ENCODE measurements around the gene TEX36.
"Not testable (repeated sequence)": the region's sequence is repeated elsewhere in the genome, so short reads cannot be mapped to it uniquely, and the experiment has no call there.

Gene TEX36

DNA sequence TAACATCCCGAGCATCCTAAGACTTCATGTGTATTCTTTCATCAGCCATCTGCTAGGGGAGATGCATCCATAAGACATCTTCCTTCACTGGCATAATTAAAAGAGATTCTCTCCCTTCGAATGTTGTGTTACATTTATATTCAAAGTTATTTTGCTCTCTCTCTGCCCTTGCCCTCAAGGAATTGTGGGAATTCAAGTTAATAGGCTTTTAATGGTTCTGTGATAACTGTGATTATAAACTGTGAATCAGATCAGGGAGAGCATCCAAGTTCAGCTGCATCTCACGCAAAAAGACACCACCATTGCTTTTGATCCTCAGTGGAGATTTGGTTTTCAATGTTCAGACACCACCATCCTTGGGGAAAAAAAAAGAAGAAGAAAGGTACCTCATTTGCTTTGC, 9.2 kb upstream of the TEX36 start:
- DNase-seq (ENCODE audit: low read depth): no peak

GRCh38 chr10:125691160-125691981, 8.4 kb upstream of the TEX36 start:
- DNase-seq (ENCODE audit: low read depth): no peak

GRCh38 chr10:125689955-125690569, 7.1 kb upstream of the TEX36 start:
- DNase-seq (ENCODE audit: low read depth): no peak

DNA sequence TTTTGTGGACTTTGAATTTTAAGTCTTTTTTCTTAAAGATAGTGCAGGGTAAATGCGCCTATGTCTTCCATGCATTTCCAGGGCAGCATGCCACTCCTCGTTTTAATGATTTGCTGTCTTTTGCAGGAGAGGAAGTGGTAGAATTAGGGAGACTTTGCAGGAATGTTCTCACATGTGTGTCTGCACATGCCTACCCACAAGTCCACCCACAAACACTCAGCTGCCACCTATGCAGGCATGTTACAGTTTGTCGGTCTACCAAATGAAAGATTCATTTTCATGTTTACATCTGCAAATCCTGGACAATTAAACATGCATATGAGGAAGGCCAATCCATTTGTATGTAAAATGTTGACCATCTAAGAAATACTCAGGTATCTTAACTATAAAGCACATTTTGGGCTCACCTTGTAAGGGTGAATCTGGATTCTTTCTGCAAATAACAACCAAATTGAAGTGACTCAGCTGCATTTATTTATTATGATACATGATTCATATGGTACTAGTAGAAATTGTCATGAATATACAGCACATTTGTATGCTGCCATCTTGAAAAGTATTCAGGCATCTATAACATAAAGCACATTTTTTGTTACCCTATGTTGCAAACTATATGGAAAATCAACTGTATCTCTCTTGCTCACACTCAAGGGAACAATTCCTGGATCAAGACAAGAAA, 4.7 kb upstream of the TEX36 start:
- no peak for DNase-seq (ENCODE audit: low read depth)

- no peak for DNase-seq (ENCODE audit: low read depth)
Measured at GRCh38 chr10:125684581-125684980, 1.6 kb upstream of the TEX36 start.

DNA sequence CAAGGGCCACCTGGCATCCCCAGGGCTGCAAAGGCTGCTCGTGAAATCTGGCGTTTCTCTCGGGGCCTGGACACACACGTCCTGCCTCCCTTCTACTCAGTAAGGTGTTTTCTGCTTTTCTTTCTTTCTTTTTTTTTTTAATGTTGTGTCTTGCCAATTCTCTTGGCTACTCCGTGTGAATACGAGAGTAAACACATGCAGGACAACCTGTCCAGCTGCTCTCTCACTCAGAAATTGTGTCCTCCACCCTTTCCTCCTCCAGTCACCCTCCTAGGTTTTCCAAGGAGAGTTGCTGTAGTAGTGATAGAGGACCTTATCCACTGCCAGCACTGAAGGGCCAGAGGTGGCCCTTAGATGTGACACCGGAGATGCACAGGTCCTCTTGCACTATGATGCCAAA, 858 bp upstream of the TEX36 start:
- no peak for DNase-seq (ENCODE audit: low read depth)

GRCh38 chr10:125679436-125679835, 3.5 kb downstream of the TEX36 start:
- no peak for DNase-seq (ENCODE audit: low read depth)

DNA sequence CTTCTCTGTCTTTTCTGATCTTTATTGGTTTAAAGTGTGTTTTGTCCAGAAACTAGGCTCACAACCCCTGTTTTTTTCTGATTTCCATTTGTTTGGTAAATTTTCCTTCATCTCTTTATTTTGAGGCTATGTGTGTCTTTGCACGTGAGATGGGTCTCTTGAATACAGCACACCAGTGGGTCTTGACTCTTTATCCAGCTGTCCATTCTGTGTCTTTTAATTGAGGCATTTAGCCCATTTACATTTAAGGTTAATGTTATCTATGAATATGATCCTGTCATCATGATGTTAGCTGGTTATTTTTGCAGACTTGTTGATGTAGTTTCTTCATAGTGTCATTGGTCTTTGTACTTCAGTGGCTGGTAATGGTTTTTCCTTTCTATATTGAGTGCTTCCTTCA, 10.1 kb downstream of the TEX36 start:
- no peak for DNase-seq (ENCODE audit: low read depth)

DNA sequence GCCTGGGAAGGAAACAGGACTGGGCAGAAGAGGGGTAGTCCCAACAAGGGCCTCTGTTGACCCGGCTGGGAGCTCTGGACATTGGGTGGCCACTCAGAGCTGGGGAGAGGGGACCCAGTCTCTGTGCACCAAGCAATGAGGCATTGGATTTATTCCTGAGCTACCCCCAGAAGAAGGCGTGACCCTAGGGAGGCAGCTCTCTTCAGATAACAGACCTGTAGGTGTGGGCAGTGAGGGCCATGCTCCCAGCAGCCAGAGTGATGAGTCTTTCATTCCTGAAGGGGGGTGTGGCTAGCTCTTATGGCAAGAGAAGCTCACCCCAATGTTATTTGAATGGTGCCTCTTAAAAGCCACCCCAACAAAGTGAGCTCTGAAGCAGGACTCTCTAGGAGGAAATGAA, 20.4 kb downstream of the TEX36 start:
- DNase-seq (ENCODE audit: low read depth): no peak

DNA sequence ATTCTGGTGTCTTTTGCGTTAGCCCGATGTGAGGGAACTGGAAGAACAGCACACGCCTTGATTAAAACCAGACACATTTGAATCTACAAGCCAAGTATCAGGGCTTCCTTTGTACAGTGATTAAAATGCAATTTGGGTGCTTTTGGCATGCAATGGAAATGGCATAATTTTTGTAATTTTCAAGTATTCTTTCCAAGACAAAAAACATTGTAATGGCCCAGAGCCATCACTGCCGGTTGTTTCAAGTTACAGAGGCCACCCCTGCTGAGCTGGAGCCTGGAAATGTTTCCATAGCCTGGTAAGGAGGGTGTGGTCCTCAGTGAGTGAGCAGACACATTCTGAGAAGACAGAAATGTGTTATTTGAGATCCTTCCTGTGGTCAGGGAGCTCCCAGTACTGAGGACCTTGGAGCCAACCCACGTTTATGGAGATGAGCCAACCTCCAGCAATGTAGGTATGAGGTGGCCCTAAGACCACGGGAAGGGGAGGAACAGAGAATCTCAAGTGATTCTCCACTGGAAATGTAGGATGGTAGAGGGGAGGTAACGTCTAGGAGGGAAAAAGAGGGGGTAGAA, 20.9 kb downstream of the TEX36 start:
- no peak for DNase-seq (ENCODE audit: low read depth)

DNA sequence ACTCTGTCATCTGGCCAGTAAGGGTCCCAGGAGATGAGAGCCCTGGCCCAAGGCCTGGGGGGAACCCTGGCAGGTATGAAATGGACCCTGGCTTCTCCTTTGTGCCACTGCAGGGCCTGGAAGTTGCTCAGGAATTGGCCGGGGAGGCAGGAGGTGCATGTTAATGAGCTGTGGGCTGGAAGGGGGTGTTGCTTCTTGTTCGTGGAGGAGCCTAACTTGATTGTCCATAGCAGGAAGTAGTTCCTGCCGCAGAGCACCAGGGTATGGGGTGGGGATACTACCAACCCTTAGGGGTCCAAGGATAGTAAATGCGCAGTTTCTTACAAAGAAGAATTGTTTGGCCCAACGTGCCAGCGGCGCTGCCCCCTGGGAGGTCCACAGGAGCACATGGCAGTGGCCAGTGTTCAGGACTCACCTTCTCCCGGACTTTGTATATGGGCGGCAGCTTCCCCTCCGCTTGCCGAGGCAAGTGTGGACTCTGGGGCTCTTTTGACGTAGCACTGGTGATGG, 21.5 kb downstream of the TEX36 start:
- no peak for DNase-seq (ENCODE audit: low read depth)

GRCh38 chr10:125659071-125659470, 23.9 kb downstream of the TEX36 start:
- DNase-seq (ENCODE audit: low read depth): no peak

GRCh38 chr10:125656523-125656922, 26.4 kb downstream of the TEX36 start:
- no peak for DNase-seq (ENCODE audit: low read depth)

DNA sequence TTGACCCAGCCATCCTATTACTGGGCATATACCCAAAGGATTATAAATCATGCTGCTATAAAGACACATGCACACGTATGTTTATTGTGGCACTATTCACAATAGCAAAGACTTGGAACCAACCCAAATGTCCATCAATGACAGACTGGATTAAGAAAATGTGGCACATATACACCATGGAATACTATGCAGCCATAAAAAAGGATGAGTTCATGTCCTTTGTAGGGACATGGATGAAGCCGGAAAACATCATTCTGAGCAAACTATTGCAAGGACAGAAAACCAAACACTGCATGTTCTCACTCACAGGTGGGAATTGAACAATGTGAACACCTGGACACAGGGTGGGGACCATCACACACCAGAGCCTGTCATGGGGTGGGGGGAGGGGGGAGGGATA, 29.9 kb downstream of the TEX36 start:
- not testable (repeated sequence) for DNase-seq (ENCODE audit: low read depth)

DNA sequence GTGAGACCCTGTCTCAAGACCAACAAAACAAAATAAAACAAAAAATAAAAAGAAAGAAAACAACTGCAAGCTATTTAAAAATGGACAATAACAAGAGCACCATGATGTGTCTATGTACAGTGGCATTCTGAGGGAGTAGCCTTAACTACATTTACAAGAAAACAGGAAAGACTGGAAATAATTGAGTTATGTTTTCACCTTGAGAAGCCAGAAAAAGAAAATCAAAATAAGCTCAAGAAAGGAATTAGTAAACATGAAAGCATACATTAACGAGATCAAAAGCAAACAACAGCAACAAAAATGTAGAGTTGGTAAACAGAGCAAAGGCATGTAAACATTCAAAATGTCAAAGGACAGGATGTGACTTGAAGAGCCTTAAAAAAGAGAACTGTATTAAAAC, 36.7 kb downstream of the TEX36 start:
- DNase-seq (ENCODE audit: low read depth): no peak

DNA sequence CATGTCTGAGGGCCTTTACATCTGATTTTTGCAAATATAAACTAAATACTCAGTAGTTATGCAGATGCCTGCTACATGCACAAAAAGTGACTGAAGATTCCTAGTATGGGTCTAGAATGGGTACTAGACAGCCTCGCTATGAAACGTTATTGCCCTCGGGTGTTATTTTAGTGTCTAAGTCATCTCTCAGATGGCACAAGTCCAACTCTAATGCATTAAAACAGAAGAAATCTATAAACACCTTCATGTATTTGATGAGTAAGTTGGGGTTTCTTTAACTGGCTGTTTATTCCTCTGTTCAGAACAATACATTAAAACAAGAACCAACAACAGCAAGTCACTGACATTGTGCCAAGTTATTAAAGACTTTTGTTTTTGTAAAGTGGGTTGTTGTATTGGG, 41.6 kb downstream of the TEX36 start:
- no peak for DNase-seq (ENCODE audit: low read depth)

- DNase-seq (ENCODE audit: low read depth): no peak
Measured at GRCh38 chr10:125640653-125641052, 42.3 kb downstream of the TEX36 start.

DNA sequence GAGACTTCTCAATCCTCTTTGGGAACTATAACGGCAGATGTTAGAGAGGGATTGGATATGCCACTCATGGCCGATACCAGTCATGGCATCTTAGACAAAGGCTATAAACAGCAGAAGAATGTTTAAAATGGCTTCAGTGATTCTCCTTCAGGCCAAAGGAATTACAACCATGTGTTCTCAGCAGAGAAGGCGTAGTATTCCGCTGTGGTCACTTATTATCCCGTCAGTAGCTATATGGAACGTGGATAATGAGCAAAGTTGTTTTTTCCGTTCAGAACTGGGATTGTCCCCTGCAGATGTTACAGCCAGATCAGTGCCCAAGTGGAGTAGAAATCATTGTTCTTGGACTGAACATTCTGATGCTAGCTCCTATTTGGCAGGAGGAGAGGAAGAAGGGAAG, 43.1 kb downstream of the TEX36 start:
- no peak for DNase-seq (ENCODE audit: low read depth)

DNA sequence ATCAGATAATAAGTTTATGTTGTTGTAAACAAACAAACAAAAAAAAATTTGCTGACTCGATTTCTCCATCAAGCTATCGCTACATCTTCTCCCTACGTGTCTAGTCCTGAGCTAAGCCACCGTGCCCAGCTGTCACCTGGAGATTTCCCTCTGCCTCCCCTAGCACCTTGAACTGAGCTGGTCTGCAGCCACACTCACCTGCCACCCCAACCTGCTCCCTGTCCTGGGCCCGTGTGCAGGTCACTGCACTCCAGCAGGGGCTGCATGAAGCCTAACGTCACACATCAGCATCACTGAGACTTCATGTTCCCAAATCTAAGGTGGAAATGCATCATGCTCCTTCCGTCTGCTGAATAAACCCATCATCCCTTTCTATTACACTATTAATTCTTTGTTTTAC, 44.4 kb downstream of the TEX36 start:
- no peak for DNase-seq (ENCODE audit: low read depth)

- DNase-seq (ENCODE audit: low read depth): no peak
Measured at GRCh38 chr10:125637496-125637895, 45.5 kb downstream of the TEX36 start.

DNA sequence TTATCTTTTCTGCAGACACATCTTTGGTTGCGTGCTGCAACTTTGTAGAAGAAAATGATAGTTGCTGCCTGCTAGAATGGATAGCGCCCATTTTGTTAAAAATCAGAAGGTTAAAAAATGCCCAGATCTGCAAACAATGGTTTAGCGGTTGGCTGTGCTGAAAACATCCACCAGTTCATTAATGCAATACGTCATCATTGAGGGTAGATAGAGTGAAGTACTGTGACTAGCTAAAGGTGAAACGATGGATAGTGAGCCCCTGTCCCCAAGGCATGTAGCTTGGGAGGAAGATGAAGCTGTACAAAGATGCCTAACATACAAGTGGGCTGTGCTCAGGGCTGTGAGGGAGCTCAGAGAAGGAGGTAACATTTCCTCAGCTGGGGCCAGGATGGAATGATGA, 48.4 kb downstream of the TEX36 start:
- no peak for DNase-seq (ENCODE audit: low read depth)

DNA sequence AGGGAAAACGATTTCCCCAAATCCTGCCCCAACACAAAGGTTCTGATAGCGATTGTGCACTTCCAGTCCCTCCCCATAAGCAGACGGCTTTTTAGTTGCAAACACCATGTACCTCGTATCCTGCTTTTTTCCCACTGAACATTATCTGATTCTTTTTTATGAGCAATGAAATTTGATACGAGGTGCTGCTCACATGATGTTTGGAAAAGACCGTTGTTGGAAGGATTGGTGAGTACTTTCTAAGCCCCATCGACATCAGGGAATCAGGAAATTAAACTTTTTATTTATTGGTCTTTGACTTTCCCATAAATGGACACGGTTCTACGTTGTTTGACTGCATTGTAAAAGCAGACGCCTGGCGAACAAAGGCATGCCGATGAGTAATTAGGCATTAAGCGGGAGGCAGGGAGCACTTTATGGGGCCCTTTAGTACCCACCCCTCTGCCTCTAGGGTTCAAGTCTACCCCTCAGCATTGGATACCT, 49.4 kb downstream of the TEX36 start:
- no peak for DNase-seq (ENCODE audit: low read depth)

GRCh38 chr10:125631806-125632205, 51.2 kb downstream of the TEX36 start:
- no peak for DNase-seq (ENCODE audit: low read depth)

All from stimulated activated CD8-positive, alpha-beta memory T cell treated with anti-CD3 and anti-CD28 coated beads, Interleukin-12 subunit alpha, Interleukin-12 subunit beta, amount 100 ng/mL, for 1 hour (primary cell).